Measurements from ENCODE around the gene POU6F2.

- TF ChIP-seq CTCF (IDR thresholded peaks at IDR 0.05; ENCODE audit: low read length) (no peak), EZH2phosphoT487 (IDR thresholded peaks at IDR 0.05; ENCODE audit: low read length) (no peak)
These were observed 436.0 kb downstream of the POU6F2 start for GRCh38 chr7:39413636-39414223.
